Astrocyte (in vitro differentiated cells and primary cell): ENCODE results near the gene ZMAT2. TPM values are rescaled to one million over a fixed set of nuclear protein-coding genes. Genes with fewer than 3 reads are reported as not detected.
A peak's percentile ranks its signal among the peaks of the same experiment; 100 is the strongest.

ENCODE experiments used
- DNase-seq: peaks from one replicate; pipeline ENCODE4 v3.0.0-alpha.2; 2010; ENCODE audit warnings: low read depth
- FAIRE-seq: peaks from 2 replicates; lab custom pipeline; 2011; peaks lifted over from hg19 to GRCh38; lab: Jason Lieb, UNC
- H2AFZ ChIP-seq: 2 replicates; pipeline ENCODE4 v1.6.0; 2012; ENCODE audit warnings: low read depth, low read length, inconsistent platforms
- H3K27ac ChIP-seq: 2 replicates; pipeline ENCODE4 v1.5.1; 2011; ENCODE audit warnings: low read depth, low read length, inconsistent platforms
- H3K27me3 ChIP-seq: 2 replicates; pipeline ENCODE4 v1.6.0; 2011; ENCODE audit warnings: low read length, inconsistent platforms; ENCODE audit not compliant: insufficient read depth
- H3K36me3 ChIP-seq: 2 replicates; pipeline ENCODE4 v1.5.1; 2011; ENCODE audit warnings: low read length, inconsistent platforms; ENCODE audit not compliant: insufficient read depth
- H3K4me1 ChIP-seq: 2 replicates; pipeline ENCODE4 v1.5.1; 2011; ENCODE audit warnings: low read length, inconsistent platforms; ENCODE audit not compliant: insufficient read depth
- H3K4me2 ChIP-seq: 2 replicates; pipeline ENCODE4 v1.6.0; 2012; ENCODE audit warnings: low read length, inconsistent platforms
- H3K4me3 ChIP-seq: 2 replicates; pipeline ENCODE4 v1.5.1; 2011; ENCODE audit warnings: low read depth, mild to moderate bottlenecking, low read length, inconsistent platforms; ENCODE audit not compliant: insufficient read depth
- H3K79me2 ChIP-seq: 2 replicates; pipeline ENCODE4 v1.6.0; 2012; ENCODE audit warnings: mild to moderate bottlenecking, low read length, inconsistent platforms; ENCODE audit not compliant: insufficient read depth
- H3K9ac ChIP-seq: 2 replicates; pipeline ENCODE4 v1.6.0; 2012; ENCODE audit warnings: mild to moderate bottlenecking, low read length, inconsistent platforms
- H3K9me3 ChIP-seq: 2 replicates; pipeline ENCODE4 v1.5.1; 2012; ENCODE audit warnings: low read depth, mild to moderate bottlenecking, low read length, inconsistent platforms; ENCODE audit not compliant: insufficient read depth
- H4K20me1 ChIP-seq: 2 replicates; pipeline ENCODE4 v1.6.0; 2012; ENCODE audit warnings: low read length, inconsistent platforms; ENCODE audit not compliant: insufficient read depth
- H3K27ac Mint-ChIP-seq: one replicate; pipeline ENCODE4 v1.8.0; 2021; ENCODE audit warnings: mild to moderate bottlenecking, mixed read lengths; ENCODE audit not compliant: unreplicated experiment
- H3K27me3 Mint-ChIP-seq: one replicate; pipeline ENCODE4 v1.8.0; 2021; ENCODE audit warnings: low read depth, mixed read lengths; ENCODE audit not compliant: unreplicated experiment
- H3K36me3 Mint-ChIP-seq: one replicate; pipeline ENCODE4 v1.8.0; 2021; ENCODE audit warnings: low read depth, mixed read lengths; ENCODE audit not compliant: unreplicated experiment
- H3K4me1 Mint-ChIP-seq: one replicate; pipeline ENCODE4 v1.8.0; 2021; ENCODE audit warnings: low read depth, mixed read lengths; ENCODE audit not compliant: unreplicated experiment
- H3K4me3 Mint-ChIP-seq: one replicate; pipeline ENCODE4 v1.8.0; 2021; ENCODE audit warnings: mild to moderate bottlenecking, moderate library complexity, mixed read lengths; ENCODE audit not compliant: unreplicated experiment
- H3K9me3 Mint-ChIP-seq: one replicate; pipeline ENCODE4 v1.8.0; 2021; ENCODE audit warnings: mild to moderate bottlenecking, mixed read lengths; ENCODE audit not compliant: unreplicated experiment
- CTCF ChIP-seq: IDR thresholded peaks from 2 replicates; pipeline ENCODE4 v1.5.1; 2011; ENCODE audit warnings: low read depth, mild to moderate bottlenecking, inconsistent platforms, low read length, moderate library complexity; ENCODE audit not compliant: insufficient read depth
- EZH2 ChIP-seq: IDR thresholded peaks from 2 replicates; pipeline ENCODE4 v1.6.1; 2012; ENCODE audit warnings: mild to moderate bottlenecking, low read length, inconsistent platforms; ENCODE audit not compliant: insufficient read depth
- total RNA-seq: library from RNA; stranded (reverse); gene quantifications from 2 replicates; pipeline ENCODE4 v1.2.1, GENCODE V29; 2021

The ZMAT2 gene
- total RNA-seq, 1 donor from 2014 or later: 57.4 TPM

- Histone ChIP-seq H3K9ac (no peak overlapping the region), H3K4me2 (no peak overlapping the region), H3K79me2 (no peaks in the 10 kb centered on the region), H4K20me1 (peaks cover 12% of the 10 kb centered on the region), H3K9me3 (no peaks in the 10 kb centered on the region), H2AFZ (no peak overlapping the region), H3K27ac (no peak overlapping the region), H3K4me1 (no peaks in the 10 kb centered on the region), H3K36me3 (peaks cover 68% of the 10 kb centered on the region), H3K27me3 (no peaks in the 10 kb centered on the region), H3K4me3 (no peak overlapping the region)
- FAIRE-seq (no peak), DNase-seq (no peak)
- Mint-ChIP-seq H3K9me3 (no peaks in the 10 kb centered on the region), H3K27ac (no peak overlapping the region), H3K4me3 (no peak overlapping the region), H3K4me1 (no peaks in the 10 kb centered on the region), H3K36me3 (peaks cover 27% of the 10 kb centered on the region), H3K27me3 (no peaks in the 10 kb centered on the region)
- TF ChIP-seq CTCF (no peak), EZH2 (no peak)
Observed at GRCh38 chr5:140678993-140679392, 21.3 kb upstream of the ZMAT2 start.

- no peak for TF ChIP-seq EZH2
- TF ChIP-seq CTCF: no peak
- H3K27ac Mint-ChIP-seq: peak overlapping the region; percentile 82
- FAIRE-seq (no peak), DNase-seq (no peak)
- H3K9me3 Mint-ChIP-seq: no peaks in the 10 kb centered on the region
- no peaks in the 10 kb centered on the region for H3K9me3 ChIP-seq
- peak overlapping the region; percentile 97 for H3K9ac ChIP-seq
- no peaks in the 10 kb centered on the region for H3K27me3 Mint-ChIP-seq
- H3K4me2 ChIP-seq: peak overlapping the region; percentile 92
- peak overlapping the region; percentile 96 for H3K4me3 Mint-ChIP-seq
- peaks cover 31% of the 10 kb centered on the region for H3K36me3 ChIP-seq
- H4K20me1 ChIP-seq: peaks cover 15% of the 10 kb centered on the region
- peak overlapping the region; percentile 98 for H3K4me3 ChIP-seq
- H3K79me2 ChIP-seq: peaks cover 82% of the 10 kb centered on the region
- H2AFZ ChIP-seq: peak overlapping the region; percentile 96
- H3K36me3 Mint-ChIP-seq: peaks cover 9% of the 10 kb centered on the region
- H3K27me3 ChIP-seq: no peaks in the 10 kb centered on the region
- H3K4me1 Mint-ChIP-seq: peaks cover 15% of the 10 kb centered on the region
- peaks cover 10% of the 10 kb centered on the region for H3K4me1 ChIP-seq
- peak overlapping the region; percentile 76 for H3K27ac ChIP-seq
Observed at GRCh38 chr5:140690376-140690932, 9.8 kb upstream of the ZMAT2 start.
